ENCODE data around the gene HARS1. TPM values are rescaled to one million over a fixed set of nuclear protein-coding genes. Genes with fewer than 3 reads are reported as not detected.
"Not testable (repeated sequence)": the region's sequence is repeated elsewhere in the genome, so short reads cannot be mapped to it uniquely, and the experiment has no call there.

HARS1 gene
- total and polyA plus RNA-seq, 12 donors = 36.4 to 111 (median 61.7) TPM

DNA sequence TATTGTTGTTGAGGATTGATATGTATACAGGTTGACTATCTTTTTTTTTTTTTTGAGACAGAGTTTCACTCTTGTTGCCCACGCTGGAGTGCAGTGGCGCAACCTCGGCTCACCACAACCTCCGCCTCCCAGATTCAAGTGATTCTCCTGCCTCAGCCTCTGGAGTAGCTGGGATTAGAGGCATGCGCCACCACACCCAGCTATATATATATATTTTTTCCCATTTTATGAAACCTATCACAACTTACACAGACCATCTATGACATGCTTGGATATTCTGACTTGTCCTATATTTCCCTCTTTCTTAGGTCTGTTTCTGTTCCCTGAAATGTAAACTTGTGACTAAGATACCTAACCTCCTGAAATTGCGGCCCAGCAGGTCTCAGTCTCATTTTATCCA lies 63.2 kb downstream of the HARS1 start:
- Histone ChIP-seq H3K27me3 (no peaks in the 10 kb centered on the region), H3K4me1 (replicated peaks in 1 of 2) (peaks cover 0 to 20% of the 10 kb centered on the region in 2 donors), H3K27ac (no peak overlapping the region), H3K9me3 (replicated peaks in 1 of 3) (no peaks in the 10 kb centered on the region), H3K36me3 (replicated peaks in 1 of 2) (no peaks in the 10 kb centered on the region), H3K4me3 (no peak overlapping the region)
- TF ChIP-seq POLR2A (IDR thresholded peaks at IDR 0.05) = no peak
- TF ChIP-seq, protein P1, sequence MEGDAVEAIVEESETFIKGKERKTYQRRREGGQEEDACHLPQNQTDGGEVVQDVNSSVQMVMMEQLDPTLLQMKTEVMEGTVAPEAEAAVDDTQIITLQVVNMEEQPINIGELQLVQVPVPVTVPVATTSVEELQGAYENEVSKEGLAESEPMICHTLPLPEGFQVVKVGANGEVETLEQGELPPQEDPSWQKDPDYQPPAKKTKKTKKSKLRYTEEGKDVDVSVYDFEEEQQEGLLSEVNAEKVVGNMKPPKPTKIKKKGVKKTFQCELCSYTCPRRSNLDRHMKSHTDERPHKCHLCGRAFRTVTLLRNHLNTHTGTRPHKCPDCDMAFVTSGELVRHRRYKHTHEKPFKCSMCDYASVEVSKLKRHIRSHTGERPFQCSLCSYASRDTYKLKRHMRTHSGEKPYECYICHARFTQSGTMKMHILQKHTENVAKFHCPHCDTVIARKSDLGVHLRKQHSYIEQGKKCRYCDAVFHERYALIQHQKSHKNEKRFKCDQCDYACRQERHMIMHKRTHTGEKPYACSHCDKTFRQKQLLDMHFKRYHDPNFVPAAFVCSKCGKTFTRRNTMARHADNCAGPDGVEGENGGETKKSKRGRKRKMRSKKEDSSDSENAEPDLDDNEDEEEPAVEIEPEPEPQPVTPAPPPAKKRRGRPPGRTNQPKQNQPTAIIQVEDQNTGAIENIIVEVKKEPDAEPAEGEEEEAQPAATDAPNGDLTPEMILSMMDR (IDR thresholded peaks at IDR 0.05) = no peak
- intact Hi-C loops (cut with DNase I) = no loop called here
- no peak for DNase-seq
- 82 to 95% (median 90%) methylated on average over 6 of the region's 6 CpGs for WGBS, 4 donors

DNA sequence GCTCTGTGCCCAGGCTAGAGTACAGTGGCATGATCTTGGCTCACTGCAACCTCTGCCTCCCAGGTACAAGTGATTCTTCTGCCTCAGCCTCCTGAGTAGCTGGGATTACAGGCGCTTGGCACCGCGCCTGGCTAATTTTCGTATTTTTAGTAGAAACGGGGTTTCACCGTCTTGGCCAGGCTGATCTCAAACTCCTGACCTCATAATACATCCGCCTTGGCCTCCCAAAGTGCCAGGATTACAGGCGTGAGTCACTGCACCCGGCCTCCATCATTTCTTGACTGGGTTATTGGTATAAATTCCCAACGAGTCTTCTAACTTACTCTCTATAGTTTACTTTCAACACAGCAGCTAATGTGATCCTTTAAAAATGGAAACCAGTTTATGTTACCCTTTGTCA lies 66.3 kb downstream of the HARS1 start:
- H3K9me3 ChIP-seq (replicated peaks in 1 of 3); H3K27me3 ChIP-seq; H3K4me1 ChIP-seq (replicated peaks in 1 of 2); H3K27ac ChIP-seq; H3K4me3 ChIP-seq; H3K36me3 ChIP-seq (replicated peaks in 1 of 2); intact Hi-C loops (cut with DNase I): not testable (repeated sequence)
- 90 to 92% (median 91%) methylated on average over 10 of the region's 10 CpGs for WGBS, 4 donors
- DNase-seq = peak in 1 of 7 donors; percentile 9

Small RNA genes within 50 kb of the gene (microRNA-seq; reads per million reads assigned to microRNA genes)
- gene MIR3655 = 0.45 to 1.1 (median 0.76) reads per million in 3 donors

Small RNA genes within 50 kb of the gene (small RNA-seq; reads per million reads assigned to genes)
- gene VTRNA1-1 (124 to 135 reads per million in 2 donors), gene VTRNA1-2 (67.0 to 115 reads per million in 2 donors), gene VTRNA1-3 (4.2 to 5.9 reads per million in 2 donors)

Other genes starting within 250 kb of the HARS1 start
- 10 to 100 TPM in 7 of 9 donors, 1 to 10 TPM in 2; 5.9 to 80.5 (median 40.0) TPM for gene EIF4EBP3, start 143.7 kb downstream of the HARS1 start, total RNA-seq
- gene EIF4EBP3, start 143.7 kb downstream of the HARS1 start, polyA plus RNA-seq = 100 to 1,000 TPM in 2 of 3 donors, 1 to 10 TPM in 1; 7.9 to 158 (median 121) TPM
- 100 to 1,000 TPM in 1 of 9 donors, 10 to 100 TPM in 8; 31.3 to 156 (median 46.0) TPM for gene SRA1, start 133.9 kb downstream of the HARS1 start, total RNA-seq
- 100 to 1,000 TPM in 2 of 3 donors, 10 to 100 TPM in 1; 96.3 to 115 (median 101) TPM for gene SRA1, start 133.9 kb downstream of the HARS1 start, polyA plus RNA-seq
- 10 to 100 TPM; 14.0 to 61.2 (median 35.5) TPM for gene APBB3, start 126.8 kb downstream of the HARS1 start, total RNA-seq
- 100 to 1,000 TPM in 2 of 3 donors, 10 to 100 TPM in 1; 25.6 to 163 (median 142) TPM for gene APBB3, start 126.8 kb downstream of the HARS1 start, polyA plus RNA-seq
- 100 to 1,000 TPM in 3 of 9 donors, 10 to 100 TPM in 6; 17.3 to 133 (median 82.8) TPM for gene SLC35A4, start 126.5 kb downstream of the HARS1 start, total RNA-seq
- 100 to 1,000 TPM in 1 of 3 donors, 10 to 100 TPM in 2; 42.1 to 135 (median 45.0) TPM for gene SLC35A4, start 126.5 kb downstream of the HARS1 start, polyA plus RNA-seq
- 100 to 1,000 TPM in 8 of 9 donors, 1 to 10 TPM in 1; 9.8 to 885 (median 316) TPM for gene CD14, start 58.2 kb downstream of the HARS1 start, total RNA-seq
- gene CD14, start 58.2 kb downstream of the HARS1 start, polyA plus RNA-seq = 100 to 1,000 TPM in 2 of 3 donors, 10 to 100 TPM in 1; 13.9 to 252 (median 101) TPM
- gene TMCO6, start 51.9 kb downstream of the HARS1 start, total RNA-seq = 100 to 1,000 TPM in 1 of 9 donors, 10 to 100 TPM in 7, 1 to 10 TPM in 1; 6.6 to 348 (median 29.5) TPM
- gene TMCO6, start 51.9 kb downstream of the HARS1 start, polyA plus RNA-seq = 10 to 100 TPM in 2 of 3 donors, 1 to 10 TPM in 1; 5.6 to 44.7 (median 25.3) TPM
- 100 to 1,000 TPM in 8 of 9 donors, 10 to 100 TPM in 1; 98.1 to 139 (median 115) TPM for gene NDUFA2, start 43.7 kb downstream of the HARS1 start, total RNA-seq
- gene NDUFA2, start 43.7 kb downstream of the HARS1 start, polyA plus RNA-seq = 100 to 1,000 TPM in 2 of 3 donors, 10 to 100 TPM in 1; 65.6 to 573 (median 367) TPM
- 100 to 1,000 TPM in 4 of 9 donors, 10 to 100 TPM in 5; 65.7 to 478 (median 83.3) TPM for gene IK, start 43.5 kb downstream of the HARS1 start, total RNA-seq
- gene IK, start 43.5 kb downstream of the HARS1 start, polyA plus RNA-seq = 100 to 1,000 TPM in 1 of 3 donors, 10 to 100 TPM in 2; 65.5 to 153 (median 97.5) TPM
- gene WDR55, start 26.5 kb downstream of the HARS1 start, total RNA-seq = 10 to 100 TPM; 13.6 to 20.0 (median 17.1) TPM
- gene WDR55, start 26.5 kb downstream of the HARS1 start, polyA plus RNA-seq = 10 to 100 TPM; 13.3 to 20.8 (median 13.5) TPM
- gene DND1, start 17.8 kb downstream of the HARS1 start, total RNA-seq = 1 to 10 TPM in 1 of 9 donors, under 1 TPM in 8; 0.19 to 3.6 (median 0.50) TPM
- 1 to 10 TPM in 2 of 3 donors, under 1 TPM in 1; 0.18 to 3.1 (median 2.1) TPM for gene DND1, start 17.8 kb downstream of the HARS1 start, polyA plus RNA-seq
- gene HARS2, start 85 bp upstream of the HARS1 start, total RNA-seq = 10 to 100 TPM; 21.3 to 51.2 (median 32.9) TPM
- gene HARS2, start 85 bp upstream of the HARS1 start, polyA plus RNA-seq = 10 to 100 TPM; 26.0 to 31.0 (median 28.6) TPM
- gene ZMAT2, start 9.1 kb upstream of the HARS1 start, total RNA-seq = 100 to 1,000 TPM in 1 of 9 donors, 10 to 100 TPM in 8; 24.6 to 122 (median 51.4) TPM
- gene ZMAT2, start 9.1 kb upstream of the HARS1 start, polyA plus RNA-seq = 100 to 1,000 TPM in 1 of 3 donors, 10 to 100 TPM in 2; 42.1 to 113 (median 82.8) TPM
- under 1 TPM in 4 of 9 donors, not detected in 5; 0.07 to 0.20 (median 0.12) TPM for gene PCDHA1, start 94.8 kb upstream of the HARS1 start, total RNA-seq
- under 1 TPM; 0.05 to 0.08 (median 0.07) TPM for gene PCDHA1, start 94.8 kb upstream of the HARS1 start, polyA plus RNA-seq
- under 1 TPM in 4 of 9 donors, not detected in 5; 0.12 to 0.28 (median 0.21) TPM for gene PCDHA2, start 103.5 kb upstream of the HARS1 start, total RNA-seq
- gene PCDHA2, start 103.5 kb upstream of the HARS1 start, polyA plus RNA-seq = under 1 TPM in 2 of 3 donors, not detected in 1; 0.03 to 0.09 TPM
- 1 to 10 TPM in 1 of 9 donors, under 1 TPM in 6, not detected in 2; 0.10 to 1.4 (median 0.31) TPM for gene PCDHA3, start 109.7 kb upstream of the HARS1 start, total RNA-seq
- gene PCDHA3, start 109.7 kb upstream of the HARS1 start, polyA plus RNA-seq = 1 to 10 TPM in 1 of 3 donors, under 1 TPM in 2; 0.16 to 1.1 (median 0.24) TPM
- gene PCDHA4, start 115.7 kb upstream of the HARS1 start, total RNA-seq = under 1 TPM; 0.04 to 0.96 (median 0.28) TPM
- gene PCDHA4, start 115.7 kb upstream of the HARS1 start, polyA plus RNA-seq = under 1 TPM; 0.08 to 0.33 (median 0.10) TPM
- under 1 TPM in 7 of 9 donors, not detected in 2; 0.11 to 0.67 (median 0.17) TPM for gene PCDHA5, start 130.2 kb upstream of the HARS1 start, total RNA-seq
- under 1 TPM; 0.07 to 0.62 (median 0.24) TPM for gene PCDHA5, start 130.2 kb upstream of the HARS1 start, polyA plus RNA-seq
- gene PCDHA6, start 136.6 kb upstream of the HARS1 start, total RNA-seq = 1 to 10 TPM in 1 of 9 donors, under 1 TPM in 7, not detected in 1; 0.14 to 1.1 (median 0.48) TPM
- gene PCDHA6, start 136.6 kb upstream of the HARS1 start, polyA plus RNA-seq = under 1 TPM; 0.20 to 0.97 (median 0.32) TPM
- 1 to 10 TPM in 1 of 9 donors, under 1 TPM in 6, not detected in 2; 0.22 to 1.2 (median 0.35) TPM for gene PCDHA7, start 142.9 kb upstream of the HARS1 start, total RNA-seq
- under 1 TPM; 0.16 to 0.20 (median 0.20) TPM for gene PCDHA7, start 142.9 kb upstream of the HARS1 start, polyA plus RNA-seq
- gene PCDHA8, start 149.8 kb upstream of the HARS1 start, total RNA-seq = under 1 TPM in 3 of 9 donors, not detected in 6; 0.14 to 0.18 (median 0.17) TPM
- under 1 TPM; 0.03 to 0.16 (median 0.09) TPM for gene PCDHA8, start 149.8 kb upstream of the HARS1 start, polyA plus RNA-seq
- under 1 TPM in 7 of 9 donors, not detected in 2; 0.04 to 0.39 (median 0.18) TPM for gene PCDHA9, start 157.0 kb upstream of the HARS1 start, total RNA-seq
- not detected for gene PCDHA9, start 157.0 kb upstream of the HARS1 start, polyA plus RNA-seq
- gene PCDHA10, start 164.5 kb upstream of the HARS1 start, total RNA-seq = 1 to 10 TPM in 3 of 9 donors, under 1 TPM in 6; 0.17 to 1.8 (median 0.48) TPM
- gene PCDHA10, start 164.5 kb upstream of the HARS1 start, polyA plus RNA-seq = under 1 TPM; under 0.01 to 0.81 (median 0.32) TPM
- 1 to 10 TPM in 1 of 9 donors, under 1 TPM in 7, not detected in 1; 0.07 to 1.5 (median 0.35) TPM for gene PCDHA11, start 177.6 kb upstream of the HARS1 start, total RNA-seq
- gene PCDHA11, start 177.6 kb upstream of the HARS1 start, polyA plus RNA-seq = under 1 TPM in 2 of 3 donors, not detected in 1; 0.48 to 0.51 TPM
- gene PCDHA12, start 183.9 kb upstream of the HARS1 start, total RNA-seq = 1 to 10 TPM in 3 of 9 donors, under 1 TPM in 6; 0.25 to 1.9 (median 0.55) TPM
- gene PCDHA12, start 183.9 kb upstream of the HARS1 start, polyA plus RNA-seq = under 1 TPM; 0.17 to 0.32 (median 0.20) TPM
- gene PCDHA13, start 190.8 kb upstream of the HARS1 start, total RNA-seq = under 1 TPM in 8 of 9 donors, not detected in 1; 0.12 to 0.98 (median 0.55) TPM
- gene PCDHA13, start 190.8 kb upstream of the HARS1 start, polyA plus RNA-seq = under 1 TPM; 0.13 to 0.32 (median 0.26) TPM
- 1 to 10 TPM in 2 of 9 donors, under 1 TPM in 7; 0.29 to 1.4 (median 0.70) TPM for gene PCDHAC1, start 234.9 kb upstream of the HARS1 start, total RNA-seq
- under 1 TPM; 0.10 to 0.81 (median 0.16) TPM for gene PCDHAC1, start 234.9 kb upstream of the HARS1 start, polyA plus RNA-seq